Measurements from ENCODE around the gene MAPKBP1. TPM values are rescaled to one million over a fixed set of nuclear protein-coding genes. Genes with fewer than 3 reads are reported as not detected.

MAPKBP1 gene
- total and polyA plus RNA-seq, 2 of the 13 experiments (the other 11 are each of a cell fraction or from before 2014, with no cell fraction given) = 3.0 to 7.3 TPM

GRCh38 chr15:41827880-41828806, 53.9 kb downstream of the MAPKBP1 start, which contains the start of gene JMJD7 (continued):
- TF ChIP-seq EED (CRISPR knock-in tag; IDR thresholded peaks at IDR 0.05) (peak; percentile 72; the same call in 1 of the 2 replicates), ZBTB44 (CRISPR knock-in tag; IDR thresholded peaks at IDR 0.05) (no peak), CHD2 (IDR thresholded peaks at IDR 0.05; ENCODE audit: low read depth, low read length) (no peak), ZNF576 (CRISPR knock-in tag; IDR thresholded peaks at IDR 0.05) (no peak), RFX5 (IDR thresholded peaks at IDR 0.05; ENCODE audit: low read depth, low read length) (no peak), PLRG1 (conservative IDR thresholded peaks at IDR 0.05) (no peak), ZNF776 (CRISPR knock-in tag; IDR thresholded peaks at IDR 0.05) (0 out of 2 replicates have a peak, but pooled peaks have one; percentile 36), ZNF672 (CRISPR knock-in tag; IDR thresholded peaks at IDR 0.05) (no peak), ZNF253 (CRISPR knock-in tag; IDR thresholded peaks at IDR 0.05; ENCODE audit: borderline replicate concordance) (no peak), LBX2 (CRISPR knock-in tag; IDR thresholded peaks at IDR 0.05; ENCODE audit: borderline replicate concordance) (no peak), ZGPAT (CRISPR knock-in tag; IDR thresholded peaks at IDR 0.05) (peak; percentile 59; the same call in 1 of the 2 replicates), ZNF691 (CRISPR knock-in tag; IDR thresholded peaks at IDR 0.05; ENCODE audit: borderline replicate concordance, low read depth) (no peak), ZNF616 (CRISPR knock-in tag; IDR thresholded peaks at IDR 0.05; ENCODE audit: low read depth) (no peak), ARID3A (IDR thresholded peaks at IDR 0.05; ENCODE audit: low read depth, low read length) (no peak), TCF7 (IDR thresholded peaks at IDR 0.05; ENCODE audit: low read depth) (no peak), ZUFSP (CRISPR knock-in tag; IDR thresholded peaks at IDR 0.05; ENCODE audit: borderline replicate concordance) (no peak), NR2F1 (CRISPR knock-in tag; IDR thresholded peaks at IDR 0.05) (no peak), ZNF773 (CRISPR knock-in tag; IDR thresholded peaks at IDR 0.05; ENCODE audit: borderline replicate concordance) (0 out of 2 replicates have a peak, but pooled peaks have one; percentile 58), HMG20A (CRISPR knock-in tag; IDR thresholded peaks at IDR 0.05; ENCODE audit: borderline replicate concordance) (no peak)
